ENCODE measurements around the gene USP12.

The USP12 gene

DNA sequence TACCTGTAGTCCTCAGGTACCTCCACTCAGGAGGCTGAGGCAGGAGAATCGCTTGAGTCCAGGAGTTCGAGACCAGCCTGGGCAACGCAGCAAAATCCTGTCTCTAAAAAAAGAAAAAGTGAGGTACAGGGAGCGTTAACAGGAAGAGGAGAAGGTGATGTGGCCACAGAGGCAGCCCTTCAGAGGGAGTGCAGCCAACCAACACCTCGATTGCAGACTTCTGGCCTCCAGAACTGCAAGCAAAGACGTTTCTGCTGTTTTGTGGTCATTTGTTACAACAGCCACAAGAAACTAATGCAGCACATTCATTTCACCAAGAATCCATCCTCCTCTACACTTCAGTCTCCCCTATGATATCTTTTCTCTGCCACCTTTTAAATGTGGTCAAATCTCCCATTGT, 145.2 kb downstream of the USP12 start:
- no peak overlapping the region for H3K4ac ChIP-seq (ENCODE audit: low read depth, low read length)
- no peak overlapping the region for H4K12ac ChIP-seq (ENCODE audit: low read depth, low read length)
- no peaks in the 10 kb centered on the region for H3K36me3 ChIP-seq (ENCODE audit: control insufficient read depth in 1 of 2, insufficient read depth in 2 of 2, low read length in 2 of 2)
- no peak overlapping the region for H2BK12ac ChIP-seq (ENCODE audit: low read length)
- no peak overlapping the region for H2AK5ac ChIP-seq (ENCODE audit: low read length)
- no peak overlapping the region for H3K4me2 ChIP-seq (ENCODE audit: low read length)
- H3K4me1 ChIP-seq (ENCODE audit: control insufficient read depth in 1 of 2, insufficient read depth in 2 of 2, low read length in 2 of 2), result peaks cover 2 to 4% of the 10 kb centered on the region in 2 experiments
- H2BK5ac ChIP-seq (ENCODE audit: low read depth, low read length, poor library complexity), result no peak overlapping the region
- H2AFZ ChIP-seq (ENCODE audit: insufficient read depth, low read length, poor library complexity), result no peak overlapping the region
- no peaks in the 10 kb centered on the region for H3K27me3 ChIP-seq (ENCODE audit: insufficient read depth, low read length)
- H3K27ac ChIP-seq (ENCODE audit: low read depth, low read length), result no peak overlapping the region
- no peak overlapping the region for H4K8ac ChIP-seq (ENCODE audit: low read depth, low read length)
- DNase-seq, result no peak
- H3K23ac ChIP-seq (ENCODE audit: low read length), result no peak overlapping the region
- H3K14ac ChIP-seq (ENCODE audit: low read length), result no peak overlapping the region
- H3K18ac ChIP-seq (ENCODE audit: low read length), result no peak overlapping the region
- no CpG with 5 or more reads among the region's 6 CpGs for WGBS (ENCODE audit: extremely low coverage, insufficient coverage, insufficient read length)
- H3K9ac ChIP-seq (ENCODE audit: low read length), result no peak overlapping the region
- no peak overlapping the region for H3K4me3 ChIP-seq (ENCODE audit: low read depth, low read length)
- H2BK120ac ChIP-seq (ENCODE audit: insufficient read depth, low read length, poor library complexity), result no peak overlapping the region
- no peak overlapping the region for H4K91ac ChIP-seq (ENCODE audit: low read depth, low read length)
- H3K9me3 ChIP-seq (ENCODE audit: insufficient read depth, low read depth, low read length), result no peaks in the 10 kb centered on the region
- H3K79me2 ChIP-seq (ENCODE audit: control insufficient read depth, insufficient read depth, low read length, poor library complexity), result no peaks in the 10 kb centered on the region
- H3K79me1 ChIP-seq (ENCODE audit: low read length), result peaks cover 2% of the 10 kb centered on the region

DNA sequence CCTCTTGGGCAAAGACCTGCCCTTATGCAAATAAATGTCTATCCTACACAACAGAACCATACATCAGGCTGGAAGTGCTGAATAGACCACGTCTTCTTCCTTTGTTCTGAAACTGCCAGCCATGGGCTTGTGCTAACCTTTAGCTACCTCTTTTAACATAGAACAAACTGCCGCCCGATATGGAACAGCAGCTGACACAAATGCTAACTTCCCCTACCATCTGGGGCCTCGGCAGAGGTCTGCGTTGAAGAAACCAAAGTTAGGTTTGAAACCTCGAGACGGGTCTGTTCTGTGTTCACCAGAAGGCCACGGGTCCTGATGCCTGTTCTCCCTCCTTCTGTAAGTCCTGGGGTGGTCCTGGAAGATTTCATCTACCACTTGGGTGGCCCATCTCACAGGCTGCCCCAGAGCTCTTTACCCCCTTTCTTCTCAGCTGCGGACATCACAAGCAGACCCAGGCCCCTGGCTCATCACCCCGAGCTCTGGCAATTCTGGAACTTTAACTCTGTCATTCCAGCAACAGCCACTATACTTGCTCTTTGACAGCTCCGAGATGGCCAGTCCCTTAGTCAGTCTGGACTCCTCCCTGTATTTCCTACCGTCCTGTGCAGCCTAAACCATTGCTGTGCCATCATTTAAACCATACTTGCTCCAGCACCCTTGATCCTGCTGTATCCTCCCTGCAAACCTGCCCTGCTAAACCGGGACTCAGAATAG, 146.7 kb downstream of the USP12 start:
- Histone ChIP-seq H2BK5ac (ENCODE audit: low read depth, low read length, poor library complexity) (no peak overlapping the region), H3K4ac (ENCODE audit: low read depth, low read length) (no peak overlapping the region), H3K4me3 (ENCODE audit: low read depth, low read length) (no peak overlapping the region), H4K91ac (ENCODE audit: low read depth, low read length) (no peak overlapping the region), H3K79me2 (ENCODE audit: control insufficient read depth, insufficient read depth, low read length, poor library complexity) (no peaks in the 10 kb centered on the region), H2BK120ac (ENCODE audit: insufficient read depth, low read length, poor library complexity) (no peak overlapping the region), H3K14ac (ENCODE audit: low read length) (no peak overlapping the region), H3K9me3 (ENCODE audit: insufficient read depth, low read depth, low read length) (no peaks in the 10 kb centered on the region), H3K23ac (ENCODE audit: low read length) (no peak overlapping the region), H3K4me1 (ENCODE audit: control insufficient read depth in 1 of 2, insufficient read depth in 2 of 2, low read length in 2 of 2) (peaks cover 2 to 4% of the 10 kb centered on the region in 2 experiments), H4K8ac (ENCODE audit: low read depth, low read length) (no peak overlapping the region), H3K27me3 (ENCODE audit: insufficient read depth, low read length) (no peaks in the 10 kb centered on the region), H2AFZ (ENCODE audit: insufficient read depth, low read length, poor library complexity) (no peak overlapping the region), H4K12ac (ENCODE audit: low read depth, low read length) (no peak overlapping the region), H3K79me1 (ENCODE audit: low read length) (peaks cover 2% of the 10 kb centered on the region), H2BK12ac (ENCODE audit: low read length) (no peak overlapping the region), H3K36me3 (ENCODE audit: control insufficient read depth in 1 of 2, insufficient read depth in 2 of 2, low read length in 2 of 2) (no peaks in the 10 kb centered on the region), H3K18ac (ENCODE audit: low read length) (no peak overlapping the region), H3K27ac (ENCODE audit: low read depth, low read length) (no peak overlapping the region), H2AK5ac (ENCODE audit: low read length) (no peak overlapping the region), H3K4me2 (ENCODE audit: low read length) (no peak overlapping the region), H3K9ac (ENCODE audit: low read length) (no peak overlapping the region)
- no CpG with 5 or more reads among the region's 13 CpGs for WGBS (ENCODE audit: extremely low coverage, insufficient coverage, insufficient read length)
- no peak for DNase-seq

DNA sequence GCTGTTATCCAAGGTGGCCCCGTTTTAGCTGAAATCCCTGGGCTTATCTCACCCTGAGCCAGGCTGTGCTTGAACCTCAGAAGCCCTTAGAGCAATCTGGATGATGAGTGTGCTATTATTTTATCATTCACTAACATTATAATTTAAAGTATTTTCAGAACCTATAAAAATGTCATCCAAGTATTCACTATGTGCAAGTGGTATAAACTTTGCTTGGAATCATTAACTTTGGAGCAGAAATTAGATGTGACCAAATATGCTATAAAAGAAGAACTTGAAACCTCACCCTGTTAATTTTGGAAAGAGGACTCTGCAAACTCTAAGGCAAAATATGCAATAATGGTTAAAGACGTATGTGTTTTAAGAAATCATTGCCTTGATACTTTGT, 147.5 kb downstream of the USP12 start:
- Histone ChIP-seq H4K91ac (ENCODE audit: low read depth, low read length) (no peak overlapping the region), H2BK12ac (ENCODE audit: low read length) (no peak overlapping the region), H3K9ac (ENCODE audit: low read length) (no peak overlapping the region), H4K12ac (ENCODE audit: low read depth, low read length) (no peak overlapping the region), H3K79me1 (ENCODE audit: low read length) (peaks cover 2% of the 10 kb centered on the region), H3K14ac (ENCODE audit: low read length) (no peak overlapping the region), H2AK5ac (ENCODE audit: low read length) (no peak overlapping the region), H2AFZ (ENCODE audit: insufficient read depth, low read length, poor library complexity) (no peak overlapping the region), H3K23ac (ENCODE audit: low read length) (no peak overlapping the region), H3K27me3 (ENCODE audit: insufficient read depth, low read length) (no peaks in the 10 kb centered on the region), H3K36me3 (ENCODE audit: control insufficient read depth in 1 of 2, insufficient read depth in 2 of 2, low read length in 2 of 2) (no peaks in the 10 kb centered on the region), H4K8ac (ENCODE audit: low read depth, low read length) (no peak overlapping the region), H2BK5ac (ENCODE audit: low read depth, low read length, poor library complexity) (no peak overlapping the region), H3K4ac (ENCODE audit: low read depth, low read length) (no peak overlapping the region), H3K4me2 (ENCODE audit: low read length) (no peak overlapping the region), H3K4me3 (ENCODE audit: low read depth, low read length) (no peak overlapping the region), H2BK120ac (ENCODE audit: insufficient read depth, low read length, poor library complexity) (no peak overlapping the region), H3K4me1 (ENCODE audit: control insufficient read depth in 1 of 2, insufficient read depth in 2 of 2, low read length in 2 of 2) (peaks cover 2 to 4% of the 10 kb centered on the region in 2 experiments), H3K18ac (ENCODE audit: low read length) (no peak overlapping the region), H3K79me2 (ENCODE audit: control insufficient read depth, insufficient read depth, low read length, poor library complexity) (no peaks in the 10 kb centered on the region), H3K9me3 (ENCODE audit: insufficient read depth, low read depth, low read length) (no peaks in the 10 kb centered on the region), H3K27ac (ENCODE audit: low read depth, low read length) (no peak overlapping the region)
- DNase-seq, result no peak
- no CpG with 5 or more reads among the region's 2 CpGs for WGBS (ENCODE audit: extremely low coverage, insufficient coverage, insufficient read length)

DNA sequence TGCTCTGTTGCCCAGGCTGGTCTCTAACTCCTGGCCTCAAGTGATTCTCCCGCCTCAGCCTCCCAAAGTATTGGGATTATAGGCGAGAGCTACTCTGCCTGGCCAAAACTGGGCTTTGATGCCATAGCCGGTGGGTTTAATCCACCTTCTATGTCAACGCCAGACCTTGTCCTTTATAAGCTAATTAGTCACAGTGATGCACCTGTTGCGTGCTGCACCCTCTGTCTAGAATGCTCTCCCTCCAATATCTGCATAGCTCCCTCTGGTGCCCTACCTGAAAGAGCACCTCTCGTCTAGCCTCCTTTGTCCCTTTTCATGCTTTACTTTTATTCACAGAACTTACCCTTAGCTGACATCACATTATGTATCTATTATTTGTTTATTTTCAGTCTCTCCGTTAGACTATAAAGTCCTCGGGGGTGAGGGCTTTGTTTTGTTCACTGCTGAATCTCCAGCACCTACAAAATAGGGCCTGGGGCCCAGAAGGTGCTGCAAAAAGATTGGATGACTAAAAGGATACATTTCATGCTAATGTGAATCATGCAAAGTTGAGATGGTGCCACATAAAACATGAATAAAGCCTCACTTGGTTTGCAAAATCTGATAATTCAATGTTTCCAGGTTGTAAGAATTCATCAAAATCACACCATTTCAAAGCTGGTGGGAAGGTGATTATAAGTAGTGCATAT, 148.1 kb downstream of the USP12 start:
- no peak overlapping the region for H3K9ac ChIP-seq (ENCODE audit: low read length)
- no peak overlapping the region for H3K4me3 ChIP-seq (ENCODE audit: low read depth, low read length)
- H2BK120ac ChIP-seq (ENCODE audit: insufficient read depth, low read length, poor library complexity), result no peak overlapping the region
- no peak overlapping the region for H3K4ac ChIP-seq (ENCODE audit: low read depth, low read length)
- H3K79me2 ChIP-seq (ENCODE audit: control insufficient read depth, insufficient read depth, low read length, poor library complexity), result no peaks in the 10 kb centered on the region
- H2AK5ac ChIP-seq (ENCODE audit: low read length), result no peak overlapping the region
- no peak overlapping the region for H3K14ac ChIP-seq (ENCODE audit: low read length)
- H3K4me1 ChIP-seq (ENCODE audit: control insufficient read depth in 1 of 2, insufficient read depth in 2 of 2, low read length in 2 of 2), result peaks cover 2 to 4% of the 10 kb centered on the region in 2 experiments
- no peak overlapping the region for H4K12ac ChIP-seq (ENCODE audit: low read depth, low read length)
- no peak overlapping the region for H2AFZ ChIP-seq (ENCODE audit: insufficient read depth, low read length, poor library complexity)
- H4K91ac ChIP-seq (ENCODE audit: low read depth, low read length), result no peak overlapping the region
- H2BK12ac ChIP-seq (ENCODE audit: low read length), result no peak overlapping the region
- H3K27ac ChIP-seq (ENCODE audit: low read depth, low read length), result no peak overlapping the region
- no peak overlapping the region for H2BK5ac ChIP-seq (ENCODE audit: low read depth, low read length, poor library complexity)
- H3K27me3 ChIP-seq (ENCODE audit: insufficient read depth, low read length), result no peaks in the 10 kb centered on the region
- H3K36me3 ChIP-seq (ENCODE audit: control insufficient read depth in 1 of 2, insufficient read depth in 2 of 2, low read length in 2 of 2), result no peaks in the 10 kb centered on the region
- H4K8ac ChIP-seq (ENCODE audit: low read depth, low read length), result no peak overlapping the region
- no peak overlapping the region for H3K4me2 ChIP-seq (ENCODE audit: low read length)
- no CpG with 5 or more reads among the region's 8 CpGs for WGBS (ENCODE audit: extremely low coverage, insufficient coverage, insufficient read length)
- H3K23ac ChIP-seq (ENCODE audit: low read length), result no peak overlapping the region
- no peak for DNase-seq
- no peak overlapping the region for H3K18ac ChIP-seq (ENCODE audit: low read length)
- H3K9me3 ChIP-seq (ENCODE audit: insufficient read depth, low read depth, low read length), result no peaks in the 10 kb centered on the region
- H3K79me1 ChIP-seq (ENCODE audit: low read length), result peaks cover 2% of the 10 kb centered on the region
